Stimulated activated CD8-positive, alpha-beta memory T cell treated with anti-CD3 and anti-CD28 coated beads, Interleukin-12 subunit alpha, Interleukin-12 subunit beta, amount 100 ng/mL, for 24 hours (primary cell): ENCODE data around the gene SLC25A33.
A peak's percentile ranks its signal among the peaks of the same experiment; 100 is the strongest.
"Not testable (repeated sequence)": the region's sequence is repeated elsewhere in the genome, so short reads cannot be mapped to it uniquely, and the experiment has no call there.

Experiments
- DNase-seq: peaks from one replicate; pipeline ENCODE4 v3.0.0-alpha.2; 2020; ENCODE audit errors: extremely low read depth

SLC25A33 gene

DNA sequence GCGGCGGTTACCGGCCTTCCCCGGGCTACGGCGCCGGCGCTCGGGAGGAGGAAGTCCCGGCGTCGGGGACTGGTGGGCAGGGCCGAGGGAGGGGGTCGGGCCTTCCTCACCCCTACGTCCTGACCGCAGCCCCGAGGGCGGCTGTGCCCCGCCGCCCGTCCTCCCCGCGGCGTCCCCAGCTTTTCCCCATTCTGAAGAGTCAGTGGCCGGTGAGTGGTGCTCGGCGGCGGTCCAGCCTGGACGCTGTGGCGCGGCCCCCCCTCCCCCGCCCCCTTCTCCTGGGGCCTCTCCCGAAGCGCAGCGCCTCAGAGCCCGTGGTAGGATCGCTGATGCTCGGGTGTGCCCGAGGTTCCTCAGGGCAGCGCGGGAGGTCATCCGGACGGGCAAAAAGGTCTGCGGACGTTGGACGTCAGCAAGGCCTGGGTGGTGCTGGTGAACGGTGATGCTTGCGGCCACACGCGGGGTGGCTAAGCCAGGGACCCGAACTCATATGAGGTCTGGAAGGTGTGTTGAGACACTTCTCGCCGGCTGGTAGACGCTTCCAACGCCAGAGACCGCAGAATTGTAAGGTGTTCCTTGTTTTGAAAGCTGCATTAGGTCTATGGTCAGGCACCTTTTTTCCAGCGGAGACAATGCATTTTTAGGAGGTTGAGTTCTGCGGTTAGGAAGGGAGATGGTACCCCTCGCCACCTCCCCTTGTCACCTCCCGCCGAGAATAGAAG is 725 bp downstream of the SLC25A33 start:
- peak; percentile 27 for DNase-seq

DNA sequence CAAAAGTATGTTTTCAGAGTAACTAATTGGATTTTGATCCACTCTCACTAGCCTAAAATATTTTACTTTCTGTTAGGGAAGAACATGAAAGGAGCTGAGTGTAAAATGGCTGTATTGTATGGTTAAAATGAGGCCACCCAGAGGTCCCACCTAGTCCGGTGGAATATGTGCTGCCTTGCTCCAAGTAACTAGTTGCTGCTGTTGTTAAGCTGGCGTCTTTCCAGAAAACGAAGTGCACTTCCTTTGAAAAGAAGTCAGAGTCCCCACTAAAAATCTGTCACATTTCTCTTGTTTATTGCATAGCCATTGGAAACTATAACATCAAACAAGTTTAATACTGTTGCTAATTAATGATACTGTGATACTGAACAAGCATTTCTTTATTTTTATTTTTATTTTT is 3.2 kb downstream of the SLC25A33 start:
- no peak for DNase-seq

DNA sequence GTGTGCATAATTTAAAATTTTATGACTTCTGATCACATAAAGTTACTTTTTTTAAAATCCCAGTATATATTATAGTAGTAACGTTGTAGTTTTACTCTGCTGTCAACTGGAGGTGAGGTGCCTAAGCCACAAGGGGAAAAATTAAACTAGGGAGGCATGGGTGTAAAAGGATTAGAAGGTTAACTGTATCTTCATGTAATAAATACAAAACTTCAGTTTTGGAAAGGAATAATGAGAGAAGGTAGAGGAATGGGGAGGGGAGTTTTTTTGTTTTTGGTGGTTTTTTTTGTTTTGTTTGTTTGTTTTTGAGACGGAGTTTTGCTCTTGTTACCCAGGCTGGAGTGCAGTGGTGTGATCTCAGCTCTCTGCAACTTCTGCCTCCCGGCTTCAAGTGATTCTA is 5.7 kb downstream of the SLC25A33 start:
- no peak for DNase-seq

DNA sequence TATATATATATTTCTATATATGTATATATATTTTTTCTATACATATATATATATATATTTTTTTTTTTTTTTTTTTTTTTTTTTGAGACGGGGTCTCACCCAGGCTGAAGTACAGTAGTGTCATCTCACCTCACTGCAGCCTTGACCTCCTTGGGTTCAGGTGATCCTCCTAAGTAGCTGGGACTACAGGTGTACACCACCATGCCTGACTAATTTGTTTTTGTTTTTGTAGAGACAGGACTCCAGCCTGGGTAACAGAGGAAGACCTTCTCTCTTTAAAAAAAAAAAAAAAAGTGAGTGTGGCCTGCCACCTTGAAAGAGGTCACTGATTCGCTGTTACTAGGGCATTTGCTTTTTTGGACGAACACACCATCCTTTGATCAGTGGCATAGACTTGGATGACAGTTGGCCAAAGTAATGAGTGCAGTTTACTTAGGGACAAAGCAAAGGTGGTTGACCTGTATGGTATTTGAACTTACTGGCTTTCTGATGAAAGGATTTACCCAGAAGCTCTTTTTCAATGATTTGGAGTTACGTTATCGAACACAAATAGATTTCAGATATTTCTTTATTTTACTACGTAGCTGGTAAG is 10.8 kb downstream of the SLC25A33 start:
- no peak for DNase-seq

DNA sequence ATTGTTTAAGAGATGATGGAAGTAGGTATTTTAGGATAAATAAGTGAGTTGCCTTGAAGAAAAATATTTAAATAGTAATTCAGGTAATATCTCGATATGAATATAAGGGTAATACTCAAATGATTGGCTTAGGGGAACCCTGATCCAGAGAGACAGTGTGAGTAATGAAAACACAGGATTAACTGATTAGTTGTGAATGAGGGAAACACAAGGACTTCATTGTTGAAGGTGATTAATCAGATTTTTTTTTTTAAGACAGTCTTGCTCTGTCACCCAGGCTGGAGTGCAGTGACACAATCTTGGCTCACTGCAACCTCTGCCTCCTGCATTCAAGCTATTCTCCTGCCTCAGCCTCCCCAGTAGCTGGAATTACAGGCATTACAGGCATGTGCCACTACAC is 12.7 kb downstream of the SLC25A33 start:
- DNase-seq, result no peak

DNA sequence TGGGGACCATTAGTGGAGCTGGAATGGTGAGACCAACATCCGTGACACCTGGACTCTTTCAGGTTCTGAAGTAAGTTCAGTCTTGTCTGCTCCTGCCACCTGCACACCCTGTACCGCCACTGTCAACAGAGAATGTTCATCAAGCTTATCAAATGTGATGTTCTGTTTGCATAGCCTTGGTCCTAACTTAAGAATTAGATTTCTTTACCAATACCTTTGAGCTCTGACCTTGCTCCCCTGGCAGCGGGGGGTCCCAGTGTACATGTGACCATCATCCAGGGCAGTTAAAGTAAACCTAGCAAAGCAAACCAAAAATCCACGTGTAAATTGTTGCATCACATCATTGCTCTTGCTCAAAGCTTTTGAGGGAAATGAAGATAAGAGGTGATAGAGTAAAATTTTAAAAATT is 14.5 kb downstream of the SLC25A33 start:
- DNase-seq, result no peak

DNA sequence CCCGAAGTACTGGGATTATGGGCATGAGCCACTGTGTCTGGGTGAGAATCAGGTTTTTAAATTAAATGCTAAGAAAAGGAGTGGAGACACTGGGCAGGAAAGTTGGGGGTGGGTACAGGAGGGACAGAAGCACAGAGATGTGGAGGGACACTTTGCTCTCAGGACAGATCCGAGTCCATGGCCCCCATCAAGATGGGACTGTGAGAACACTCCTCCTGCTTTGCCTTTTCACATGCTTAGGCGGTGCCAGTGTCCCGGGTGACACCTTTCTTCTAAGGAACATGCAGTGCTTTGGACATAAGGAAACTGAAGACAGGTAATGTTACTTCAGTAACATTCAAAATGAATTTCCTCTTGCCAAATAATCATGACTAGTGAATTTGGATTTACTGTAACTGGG is 16.7 kb downstream of the SLC25A33 start:
- DNase-seq, result no peak

DNA sequence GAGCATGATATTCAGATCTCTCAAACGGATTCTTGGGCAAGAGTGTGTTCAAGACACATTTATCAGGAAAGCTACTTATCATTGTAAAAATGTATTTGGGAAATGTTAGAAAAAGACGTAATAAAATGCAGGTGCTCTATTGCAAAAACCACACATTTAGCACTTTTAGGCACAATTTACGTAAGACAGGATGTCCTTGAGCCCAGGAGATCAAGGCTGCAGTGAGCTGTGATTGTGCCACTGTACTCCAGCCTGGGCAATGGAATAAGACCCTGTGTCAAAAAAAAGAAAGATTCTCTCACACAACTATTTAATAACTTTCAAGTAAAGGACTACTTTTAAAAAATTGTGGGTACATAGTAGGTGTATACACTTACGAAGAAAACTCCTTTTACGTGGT is 18.4 kb downstream of the SLC25A33 start:
- DNase-seq, result no peak

DNA sequence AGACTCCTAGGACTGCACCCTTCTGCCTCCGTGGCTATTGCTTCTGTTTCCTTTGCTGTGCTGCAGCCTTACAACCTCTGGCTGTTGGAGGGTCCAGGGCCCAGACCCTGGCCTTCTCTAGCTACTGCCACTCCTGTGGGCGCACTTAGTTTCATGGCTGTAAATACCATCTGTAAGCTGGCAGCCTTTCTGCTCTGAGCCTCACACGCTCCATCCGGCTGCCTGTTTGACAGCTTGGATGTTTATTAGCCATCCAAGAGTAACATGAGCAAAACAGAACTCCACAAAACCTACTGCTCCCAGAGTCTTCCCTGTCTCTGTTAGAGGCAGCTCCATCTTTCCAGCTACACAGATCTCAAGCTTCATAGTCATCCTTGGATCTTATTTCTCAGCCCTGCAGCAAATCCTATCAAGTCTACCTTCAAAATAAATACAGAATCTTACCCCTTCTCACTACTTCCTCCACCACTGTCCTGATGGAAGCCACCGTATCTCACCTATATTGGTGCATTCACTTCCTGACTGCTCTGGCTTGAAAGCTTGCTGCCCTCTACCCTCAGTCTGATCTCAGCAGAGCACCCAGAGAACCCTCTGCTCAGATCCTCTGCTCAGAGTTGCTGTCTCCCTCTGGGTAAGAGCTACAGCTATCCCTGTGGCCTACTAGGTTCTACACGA is 19.1 kb downstream of the SLC25A33 start:
- DNase-seq, result no peak

DNA sequence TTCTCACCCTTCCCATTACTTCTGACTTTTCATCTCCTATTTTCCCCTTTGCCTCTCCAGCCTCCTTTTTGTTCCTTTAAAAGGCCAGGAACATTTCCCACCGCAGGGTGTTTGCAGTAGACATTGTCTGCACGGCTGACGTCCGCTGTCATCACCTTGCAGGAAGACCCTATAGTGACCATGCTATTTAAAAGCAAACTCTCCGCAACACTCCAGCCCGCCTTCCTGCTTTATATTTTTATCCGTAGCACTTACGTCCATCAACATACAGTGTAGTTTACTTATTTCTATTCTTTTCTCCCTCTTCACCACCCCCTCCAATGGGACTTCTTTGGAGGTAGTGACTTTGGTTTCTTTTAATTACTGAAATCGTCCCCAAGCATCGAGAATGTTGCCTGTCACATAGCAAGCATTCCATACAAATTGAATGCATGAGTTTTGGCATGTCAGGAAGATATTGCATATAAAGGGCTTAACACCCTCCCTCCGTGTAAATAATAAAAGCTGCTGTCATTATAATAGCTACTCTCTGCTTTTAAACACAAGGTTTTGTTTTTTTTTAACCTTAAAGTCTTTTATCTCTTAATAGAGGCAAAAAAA is 19.8 kb downstream of the SLC25A33 start:
- DNase-seq, result no peak

DNA sequence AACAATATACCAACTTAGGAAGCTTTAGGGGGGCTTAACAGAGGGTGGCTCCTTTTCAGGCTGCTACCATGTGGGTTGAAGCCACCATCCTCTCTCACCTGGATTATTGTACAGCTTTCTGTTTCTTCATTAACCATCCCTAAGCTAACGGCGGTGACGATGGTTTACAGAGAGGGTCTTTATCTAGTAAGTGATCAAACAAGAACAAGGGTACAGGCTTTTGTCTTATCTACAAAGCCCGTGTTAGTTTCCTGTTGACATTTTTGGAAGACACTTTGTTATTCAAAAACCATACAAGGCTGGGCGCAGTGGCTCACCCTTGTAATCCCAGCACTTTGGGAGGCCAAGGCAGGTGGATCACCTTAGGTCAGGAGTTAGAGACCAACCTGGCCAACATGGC is 20.4 kb downstream of the SLC25A33 start:
- DNase-seq, result no peak

DNA sequence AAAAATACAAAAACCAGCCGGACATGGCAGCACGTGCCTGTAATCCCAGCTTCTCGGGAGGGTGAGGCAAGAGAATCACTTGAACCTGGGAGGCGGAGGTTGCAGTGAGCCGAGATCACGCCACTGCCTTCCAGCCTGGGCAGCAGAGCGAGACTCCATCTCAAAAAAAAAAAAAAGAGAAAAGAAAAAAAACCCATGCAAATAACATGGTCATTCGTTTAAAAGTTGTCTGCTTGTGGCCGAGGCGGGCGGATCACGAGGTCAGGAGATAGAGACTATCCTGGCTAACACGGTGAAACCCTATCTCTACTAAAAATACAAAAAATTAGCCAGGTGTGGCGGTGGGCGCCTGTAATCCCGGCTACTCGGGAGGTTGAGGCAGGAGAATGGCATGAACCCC is 20.8 kb downstream of the SLC25A33 start:
- DNase-seq, result not testable (repeated sequence)

DNA sequence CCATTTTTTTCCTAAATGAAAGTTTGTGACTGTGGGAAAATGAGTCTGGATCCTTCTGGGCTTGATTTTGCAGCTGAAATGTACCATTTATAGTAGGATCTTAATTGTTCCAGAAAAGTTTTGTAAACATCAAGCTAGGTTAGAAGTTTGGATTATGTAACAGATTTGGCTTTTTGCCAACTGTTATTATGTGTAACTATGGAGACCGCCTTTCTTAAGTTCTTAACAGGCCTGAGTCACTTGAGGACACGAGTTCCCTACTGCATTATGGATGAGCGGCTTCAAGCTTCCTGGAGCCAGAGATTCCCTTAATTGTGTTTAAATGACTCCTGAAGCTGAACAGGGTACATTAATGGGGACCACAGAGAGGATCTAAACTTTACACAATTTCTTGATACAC is 22.2 kb downstream of the SLC25A33 start:
- no peak for DNase-seq

DNA sequence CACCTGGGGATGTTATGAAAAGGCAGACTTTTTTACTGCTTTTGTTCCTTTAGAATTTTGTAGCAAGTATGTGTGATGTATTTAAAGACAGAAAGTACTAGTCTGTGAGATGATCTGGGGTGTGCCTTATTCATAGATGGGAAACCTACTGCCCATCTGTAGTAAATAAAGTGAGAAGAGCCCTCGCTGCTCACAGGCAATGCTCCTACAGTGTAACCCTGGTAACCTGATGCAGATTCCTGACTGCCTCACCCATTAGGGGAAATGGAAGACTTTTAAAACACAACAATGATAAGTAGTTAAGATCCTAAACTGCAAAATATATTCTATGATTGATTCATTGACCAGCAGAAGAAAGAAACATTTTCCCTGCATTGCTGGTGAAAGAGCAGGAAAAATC is 30.0 kb downstream of the SLC25A33 start:
- no peak for DNase-seq

DNA sequence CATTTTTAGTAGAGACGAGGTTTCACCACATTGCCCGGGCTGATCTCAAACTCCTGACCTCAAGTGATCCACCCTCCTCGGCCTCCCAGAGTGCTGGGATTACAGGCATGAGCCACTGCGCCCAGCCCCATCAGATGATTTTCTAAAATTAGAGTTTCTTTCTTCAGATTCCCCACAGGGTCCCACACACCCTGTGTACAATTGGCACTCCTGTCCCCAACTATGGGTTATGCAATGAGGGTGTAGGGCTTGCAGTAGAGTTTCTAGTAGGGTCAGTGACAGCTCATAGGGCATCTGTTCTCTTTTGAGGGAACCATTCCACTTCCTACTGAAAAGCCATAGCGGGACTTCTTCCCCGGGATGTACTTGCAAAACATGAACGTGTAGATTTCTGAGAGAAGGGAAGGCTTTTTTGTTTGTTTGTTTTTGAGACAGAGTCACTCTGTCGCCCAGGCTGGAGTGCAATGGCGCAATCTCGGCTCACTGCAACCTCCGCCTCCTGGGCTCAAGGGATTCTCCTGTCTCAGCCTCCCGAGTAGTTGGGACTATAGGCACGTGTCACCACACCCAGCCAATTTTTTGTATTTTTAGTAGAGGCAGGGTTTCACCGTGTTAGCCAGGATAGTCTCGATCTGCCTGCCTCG is 31.7 kb downstream of the SLC25A33 start:
- DNase-seq, result not testable (repeated sequence)

DNA sequence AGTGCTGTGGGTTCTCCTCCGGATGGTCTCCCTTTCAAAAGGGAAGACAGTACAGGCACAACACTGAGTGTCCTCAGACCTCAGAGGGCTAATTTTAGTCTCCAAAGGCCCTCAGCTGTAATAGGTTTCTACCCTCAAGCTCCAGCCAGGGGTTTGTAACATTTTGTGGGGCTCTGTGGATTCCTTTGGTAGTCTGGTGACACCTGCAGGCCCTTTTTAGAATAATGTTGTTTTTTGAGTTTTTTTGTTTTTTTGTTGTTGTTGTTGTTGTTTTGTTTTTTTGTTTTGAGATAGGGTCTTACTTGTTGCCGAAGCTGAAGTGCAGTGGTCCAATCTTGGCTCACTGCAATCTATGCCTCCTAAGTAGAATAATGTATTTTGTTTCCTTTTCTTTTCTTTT is 34.5 kb downstream of the SLC25A33 start:
- DNase-seq, result no peak

DNA sequence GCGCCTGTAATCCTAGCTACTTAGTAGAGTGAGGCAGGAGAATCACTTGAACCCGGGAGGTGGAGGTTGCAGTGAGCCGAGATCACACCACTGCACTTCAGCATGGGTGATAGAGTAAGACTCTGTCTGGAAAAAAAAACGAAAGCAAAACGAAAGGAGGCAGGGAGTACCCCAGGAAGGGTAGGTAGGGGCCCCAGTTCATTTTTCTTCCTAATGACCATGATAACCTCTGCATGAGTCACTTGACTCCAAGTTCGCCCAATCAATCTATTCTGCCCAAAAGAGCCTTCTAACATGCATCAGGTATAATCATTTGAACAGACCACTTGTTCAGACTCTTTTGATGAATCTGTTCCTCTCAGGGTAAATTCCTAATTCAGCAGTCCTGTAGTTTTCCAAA is 36.2 kb downstream of the SLC25A33 start:
- no peak for DNase-seq

DNA sequence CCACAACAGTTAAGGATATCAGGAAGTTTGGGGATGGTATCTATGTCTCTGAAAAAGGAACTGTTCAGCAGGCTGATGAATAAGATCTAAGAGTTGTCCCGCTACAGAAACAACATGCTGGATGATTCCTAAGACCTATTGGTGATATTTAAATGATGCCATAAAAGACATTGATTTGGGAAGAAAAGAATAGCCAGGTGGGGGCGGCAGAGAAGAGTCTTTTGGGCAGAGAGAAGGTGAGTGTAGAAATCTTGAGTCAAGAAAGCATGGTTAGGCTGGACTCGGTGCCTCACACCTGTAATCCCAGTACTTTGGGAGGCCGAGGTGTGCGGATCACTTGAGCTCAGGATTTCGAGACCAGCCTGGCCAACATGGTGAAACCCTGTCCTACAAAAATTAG is 37.6 kb downstream of the SLC25A33 start:
- no peak for DNase-seq

DNA sequence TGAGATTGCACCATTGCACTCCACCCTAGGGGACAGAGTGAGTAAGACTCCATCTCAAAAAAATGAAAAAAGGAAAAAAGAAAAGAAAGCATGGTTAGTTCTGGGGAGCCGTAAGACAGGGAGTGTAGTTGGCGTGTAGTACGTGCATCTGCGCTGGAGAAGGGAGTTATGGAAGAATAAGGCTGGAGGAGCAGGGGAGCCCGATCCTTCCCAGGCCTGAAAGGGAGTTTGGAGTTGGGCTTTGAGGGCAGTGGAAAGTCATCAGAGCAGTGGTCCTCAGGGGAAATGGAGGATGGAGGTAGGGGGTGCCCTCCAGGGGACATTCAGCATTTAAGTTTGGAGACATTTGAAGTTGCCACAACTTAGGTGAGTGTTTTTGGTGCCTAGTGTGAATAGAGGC is 38.2 kb downstream of the SLC25A33 start:
- DNase-seq, result no peak

DNA sequence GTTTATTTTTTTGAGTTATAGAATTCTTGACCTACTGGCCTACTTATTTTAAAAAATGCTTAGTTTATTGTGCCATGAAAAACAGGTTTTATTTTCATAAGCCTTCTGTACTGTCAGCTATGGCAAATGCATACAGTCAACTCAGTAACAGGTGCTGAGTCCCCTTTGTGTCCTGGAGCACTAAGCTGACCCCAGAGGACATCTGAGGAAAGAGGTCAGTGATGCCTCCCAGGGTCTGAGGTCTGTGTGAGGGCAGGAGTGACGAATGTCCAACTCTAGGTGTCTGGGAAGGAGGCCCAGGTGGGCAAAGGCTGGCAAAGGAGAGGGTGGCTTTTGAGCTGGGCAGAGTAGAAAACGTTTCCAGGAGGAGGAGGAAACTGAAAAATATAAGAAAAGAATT is 41.7 kb downstream of the SLC25A33 start:
- DNase-seq, result no peak

DNA sequence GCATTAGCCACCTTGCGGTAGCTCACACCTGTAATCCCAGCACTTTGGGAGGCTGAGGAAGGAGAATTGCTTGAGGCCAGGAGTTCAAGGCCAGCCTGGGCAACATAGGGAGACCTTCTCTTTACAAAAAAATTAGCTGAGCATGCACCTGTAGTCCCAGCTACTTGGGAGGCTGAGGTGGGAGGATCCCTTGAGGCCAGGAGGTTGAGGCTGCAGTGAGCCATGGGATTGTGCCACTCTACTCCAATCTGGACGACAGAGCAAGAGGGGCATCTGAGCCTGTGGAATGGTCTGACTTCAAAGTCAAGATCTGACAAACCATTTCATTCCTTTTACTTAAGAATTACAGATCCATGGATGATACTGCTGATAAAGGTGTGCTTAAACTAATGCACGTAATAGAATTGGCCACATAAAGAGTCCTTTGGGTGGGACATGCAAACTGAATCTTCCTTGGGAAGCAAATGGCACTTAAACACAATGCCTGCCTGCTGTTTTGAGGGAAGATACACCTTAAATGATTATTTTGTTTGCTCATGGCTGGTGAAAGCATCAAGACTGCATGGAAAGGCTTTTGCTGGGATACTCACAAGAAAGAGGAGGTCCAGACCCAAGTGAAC is 47.0 kb downstream of the SLC25A33 start:
- no peak for DNase-seq

DNA sequence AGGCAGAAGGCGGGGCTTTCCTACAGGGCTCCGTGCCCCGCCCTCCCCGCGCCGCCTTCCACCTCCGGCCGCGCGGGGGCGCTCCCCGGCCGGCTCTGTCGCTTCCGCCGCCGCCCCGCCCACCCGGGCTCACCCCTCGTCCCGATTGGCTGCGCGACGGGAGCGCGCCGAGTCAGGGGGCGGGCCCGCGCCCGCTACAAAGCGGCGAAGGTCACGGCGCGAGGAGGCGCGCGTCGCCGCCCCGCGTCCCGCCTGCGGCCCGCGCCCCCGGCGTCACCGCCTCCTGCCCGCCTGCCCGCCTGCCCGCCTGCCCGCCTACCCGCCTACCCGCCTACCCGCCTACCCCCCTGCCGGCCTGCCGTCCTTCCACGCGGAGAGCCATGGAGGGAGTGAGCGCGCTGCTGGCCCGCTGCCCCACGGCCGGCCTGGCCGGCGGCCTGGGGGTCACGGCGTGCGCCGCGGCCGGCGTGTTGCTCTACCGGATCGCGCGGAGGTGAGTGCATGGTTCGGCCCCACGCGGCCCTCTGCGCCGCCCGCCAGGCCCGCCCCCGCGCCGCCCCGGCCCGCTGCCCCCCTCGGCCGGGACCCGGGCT is 49.4 kb downstream of the SLC25A33 start, which contains the start of gene TMEM201:
Gene TMEM201 (plus strand): TSS at position 361 of the 593 bp plus-strand sequence. CDS start 20 bp downstream, at position 381.
- DNase-seq, result peak; percentile 89
